NB4 (cell line): Measurements from ENCODE around the gene SLCO3A1.

ENCODE experiments used
- DNase-seq: peaks from one replicate; pipeline ENCODE4 v3.0.0; 2010; ENCODE audit warnings: low read depth
- H3K4me3 ChIP-seq: one replicate; pipeline ENCODE4 v1.5.1; 2011; ENCODE audit warnings: mild to moderate bottlenecking, low read depth, low read length, moderate library complexity
- MYC ChIP-seq: IDR thresholded peaks from 2 replicates; pipeline ENCODE4 v1.6.1; 2011; ENCODE audit warnings: low read depth, low read length
- POLR2A ChIP-seq: IDR thresholded peaks from 2 replicates; pipeline ENCODE4 v1.6.1; 2011; ENCODE audit warnings: mild to moderate bottlenecking; ENCODE audit not compliant: insufficient read length; ENCODE audit errors: extremely low read depth
- TF ChIP-seq, protein P1 (sequence below): IDR thresholded peaks from 2 replicates; pipeline ENCODE4 v1.6.1; 2011; ENCODE audit warnings: low read depth, low read length
- TF ChIP-seq, protein P2 (sequence below): IDR thresholded peaks from one replicate; pipeline ENCODE4 v1.5.1; 2012; ENCODE audit warnings: low read depth, low read length

Gene SLCO3A1

DNA sequence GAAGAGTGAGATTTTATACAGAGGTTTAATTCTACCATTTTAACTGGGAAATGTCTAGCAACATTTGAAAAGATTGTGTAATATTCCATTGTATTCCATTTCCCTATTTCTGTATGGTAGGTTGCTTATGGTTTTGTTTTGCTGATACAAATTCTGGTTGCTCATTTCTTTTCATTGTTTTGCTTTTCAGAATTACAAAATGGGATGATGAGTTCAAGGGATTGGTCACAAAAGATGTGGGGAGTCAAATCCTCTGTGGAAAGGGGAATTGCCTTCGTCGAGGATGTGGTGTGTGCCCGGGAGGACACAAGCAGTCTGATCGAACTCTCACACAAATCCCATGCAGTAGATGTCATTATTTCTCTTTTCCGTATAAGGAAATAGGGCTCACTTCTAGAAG is 18.3 kb downstream of the SLCO3A1 start:
- no peak for DNase-seq
- H3K4me3 ChIP-seq = no peak overlapping the region
- TF ChIP-seq MYC (no peak), POLR2A (no peak)
- TF ChIP-seq, protein P1, sequence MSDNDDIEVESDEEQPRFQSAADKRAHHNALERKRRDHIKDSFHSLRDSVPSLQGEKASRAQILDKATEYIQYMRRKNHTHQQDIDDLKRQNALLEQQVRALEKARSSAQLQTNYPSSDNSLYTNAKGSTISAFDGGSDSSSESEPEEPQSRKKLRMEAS = no peak
- TF ChIP-seq, protein P2, sequence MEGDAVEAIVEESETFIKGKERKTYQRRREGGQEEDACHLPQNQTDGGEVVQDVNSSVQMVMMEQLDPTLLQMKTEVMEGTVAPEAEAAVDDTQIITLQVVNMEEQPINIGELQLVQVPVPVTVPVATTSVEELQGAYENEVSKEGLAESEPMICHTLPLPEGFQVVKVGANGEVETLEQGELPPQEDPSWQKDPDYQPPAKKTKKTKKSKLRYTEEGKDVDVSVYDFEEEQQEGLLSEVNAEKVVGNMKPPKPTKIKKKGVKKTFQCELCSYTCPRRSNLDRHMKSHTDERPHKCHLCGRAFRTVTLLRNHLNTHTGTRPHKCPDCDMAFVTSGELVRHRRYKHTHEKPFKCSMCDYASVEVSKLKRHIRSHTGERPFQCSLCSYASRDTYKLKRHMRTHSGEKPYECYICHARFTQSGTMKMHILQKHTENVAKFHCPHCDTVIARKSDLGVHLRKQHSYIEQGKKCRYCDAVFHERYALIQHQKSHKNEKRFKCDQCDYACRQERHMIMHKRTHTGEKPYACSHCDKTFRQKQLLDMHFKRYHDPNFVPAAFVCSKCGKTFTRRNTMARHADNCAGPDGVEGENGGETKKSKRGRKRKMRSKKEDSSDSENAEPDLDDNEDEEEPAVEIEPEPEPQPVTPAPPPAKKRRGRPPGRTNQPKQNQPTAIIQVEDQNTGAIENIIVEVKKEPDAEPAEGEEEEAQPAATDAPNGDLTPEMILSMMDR = no peak

DNA sequence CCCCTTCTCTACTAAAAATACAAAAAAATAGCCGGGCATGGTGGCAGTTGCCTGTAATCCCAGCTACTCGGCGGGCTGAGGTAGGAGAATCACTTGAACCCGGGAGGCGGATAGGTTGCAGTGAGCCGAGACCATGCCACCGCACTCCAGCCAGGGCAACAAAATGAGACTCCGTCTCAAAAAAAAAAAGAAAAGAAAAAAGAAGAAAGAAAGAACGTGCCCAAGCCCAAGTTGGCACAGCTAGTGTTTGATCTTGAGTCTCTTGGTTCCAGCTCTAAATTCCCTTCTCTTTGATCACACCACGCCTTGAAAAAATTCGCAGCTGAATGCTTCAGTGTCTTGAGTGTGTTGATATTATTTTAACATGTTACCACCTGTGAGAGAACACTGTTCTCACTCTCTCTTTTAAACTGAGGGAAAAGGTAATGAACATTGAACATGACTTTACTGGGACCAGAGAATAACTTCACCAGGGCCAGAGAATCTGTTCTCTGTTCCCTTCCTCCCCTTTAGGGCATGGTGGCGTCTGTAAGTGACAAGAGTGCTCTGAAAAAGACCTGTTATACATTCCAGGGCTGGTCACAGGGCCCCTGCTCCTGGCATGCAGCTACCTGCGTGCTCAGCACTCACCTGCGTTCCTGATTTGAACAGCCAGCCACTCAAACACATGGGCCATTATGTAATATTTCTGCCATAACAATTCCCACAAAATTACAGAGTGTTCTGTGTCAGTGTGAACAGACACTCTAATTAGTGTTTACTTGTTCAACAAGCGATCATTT is 19.0 kb downstream of the SLCO3A1 start:
- no peak for DNase-seq
- no peak overlapping the region for H3K4me3 ChIP-seq
- TF ChIP-seq, protein P1 = no peak
- no peak for TF ChIP-seq POLR2A
- TF ChIP-seq, protein P2 = no peak
- no peak for TF ChIP-seq MYC

DNA sequence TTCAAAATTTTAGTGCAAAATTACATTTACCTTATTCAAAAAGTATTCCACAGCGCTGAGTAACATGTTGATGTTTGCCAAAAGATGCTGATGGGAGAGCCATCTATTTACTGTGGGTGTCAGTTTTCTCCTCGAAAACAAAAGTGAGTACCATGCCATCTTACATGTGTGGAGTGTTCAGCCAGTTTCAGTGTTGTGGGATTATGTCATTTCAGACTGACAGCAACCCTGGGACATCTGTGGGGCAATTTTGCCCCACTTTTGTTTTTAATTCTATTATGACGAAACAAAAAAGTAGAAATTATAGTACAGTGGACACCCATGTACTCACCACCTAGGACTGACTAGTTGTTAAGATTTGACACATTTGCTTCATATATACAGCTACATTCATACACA is 19.6 kb downstream of the SLCO3A1 start:
- no peak for TF ChIP-seq MYC
- TF ChIP-seq, protein P2 = no peak
- TF ChIP-seq, protein P1 = no peak
- TF ChIP-seq POLR2A = no peak
- no peak overlapping the region for H3K4me3 ChIP-seq
- DNase-seq = no peak

DNA sequence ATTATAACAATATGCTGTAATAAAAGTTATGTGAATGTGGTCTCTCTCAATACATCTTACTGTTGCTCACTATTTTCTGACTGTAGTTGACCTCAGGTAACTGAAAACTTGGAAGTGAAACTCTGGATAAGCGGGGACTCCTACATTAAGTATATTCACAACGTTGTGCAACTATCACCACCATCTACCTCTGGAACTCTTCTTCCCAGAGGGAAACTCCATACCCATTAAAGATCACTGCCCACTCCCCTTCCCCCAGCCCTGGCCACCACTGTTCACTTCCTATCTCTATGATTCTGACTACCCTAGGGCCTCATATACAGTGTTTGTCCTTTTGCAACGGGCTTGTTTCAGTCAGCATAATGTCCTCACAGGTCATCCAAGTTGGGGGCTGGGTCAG is 20.7 kb downstream of the SLCO3A1 start:
- TF ChIP-seq, protein P2 = no peak
- TF ChIP-seq, protein P1 = no peak
- TF ChIP-seq MYC (no peak), POLR2A (no peak)
- no peak for DNase-seq
- H3K4me3 ChIP-seq = no peak overlapping the region

DNA sequence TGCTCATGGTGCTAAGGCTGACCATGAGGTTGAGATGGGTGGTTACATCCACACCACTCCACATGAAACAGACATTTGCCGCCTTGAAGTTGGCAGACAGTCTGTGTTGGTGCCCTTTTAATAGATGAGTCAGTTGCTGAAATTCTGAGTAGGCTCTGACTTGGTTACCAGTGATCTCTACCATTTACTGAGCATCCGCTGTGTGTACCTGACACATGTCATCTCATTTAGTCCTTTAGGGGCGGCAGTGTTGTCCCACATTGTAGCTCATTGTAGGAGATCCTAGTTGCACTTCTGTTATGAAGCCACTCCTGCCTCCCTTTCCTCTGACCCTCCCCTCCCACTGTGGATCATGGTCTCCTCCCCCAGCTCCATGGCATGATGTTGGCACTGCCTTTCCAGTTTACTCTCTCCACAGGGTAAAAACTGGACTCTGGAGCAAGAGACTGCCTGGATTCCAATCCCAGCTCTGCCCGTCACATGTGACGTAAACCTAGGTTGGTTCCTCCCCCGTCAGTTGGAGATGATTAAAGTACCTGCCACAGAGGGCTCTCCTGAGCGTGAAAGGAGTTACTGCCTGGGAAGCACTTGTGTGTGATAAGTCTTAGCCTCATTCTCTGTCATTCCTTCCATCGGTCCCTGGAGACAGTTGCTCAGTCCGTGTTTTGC is 21.6 kb downstream of the SLCO3A1 start:
- TF ChIP-seq, protein P2 = no peak
- no peak for TF ChIP-seq MYC
- TF ChIP-seq, protein P1 = no peak
- TF ChIP-seq POLR2A = no peak
- no peak overlapping the region for H3K4me3 ChIP-seq
- no peak for DNase-seq
